HepG2 (cell line): ENCODE data around the gene SAMD8. TPM values are rescaled to one million over a fixed set of nuclear protein-coding genes. Genes with fewer than 3 reads are reported as not detected.

ENCODE experiments used
- AGO2 ChIP-seq: fragments of 200-400 bp; formaldehyde crosslinking; optimal IDR thresholded peaks from 2 replicates; pipeline ENCODE3; 2017; ENCODE audit warnings: mild to moderate bottlenecking, low read depth, low read length, moderate library complexity
- ARNT2 ChIP-seq: sonication (generic); formaldehyde crosslinking; IDR thresholded peaks from 2 replicates; pipeline ENCODE4 v1.8.0; 2022; ENCODE audit warnings: mild to moderate bottlenecking, low read depth, missing genetic modification reagents, moderate library complexity
- ELK4 ChIP-seq: sonication (generic); formaldehyde crosslinking; IDR thresholded peaks from 2 replicates; pipeline ENCODE4 v1.9.0; 2021; ENCODE audit warnings: missing genetic modification reagents, borderline replicate concordance
- FOXK1 ChIP-seq: sonication (generic); formaldehyde crosslinking; IDR thresholded peaks from 2 replicates; pipeline ENCODE4 v1.4.0; 2020; ENCODE audit warnings: low read depth, missing genetic modification reagents, borderline replicate concordance
- GMEB2 ChIP-seq: IDR thresholded peaks from 2 replicates; pipeline ENCODE4 v1.6.1; 2016; ENCODE audit warnings: missing biosample characterization, missing genetic modification reagents, low read depth
- HDAC6 ChIP-seq: fragments of 200-600 bp; sonication (generic); IDR thresholded peaks from 2 replicates; pipeline ENCODE4 v1.7.0; 2017; ENCODE audit warnings: mild to moderate bottlenecking, antibody characterized with exemption, low read length, low read depth
- HHEX ChIP-seq: IDR thresholded peaks from 2 replicates; pipeline ENCODE4 v1.6.1; 2016; ENCODE audit warnings: control low read depth
- LCORL ChIP-seq, 2 experiments: fragments of 450-650 bp in 1 of 2; sonication (generic) in 1 of 2; formaldehyde crosslinking in 1 of 2; IDR thresholded peaks; 2 replicates each; pipeline versions ENCODE4 v1.5.0 to v1.6.1; 2017 to 2020; ENCODE audit warnings: antibody characterized with exemption in 1 of 2, missing genetic modification reagents in 1 of 2
- POLR2G ChIP-seq: fragments of 200-400 bp; formaldehyde crosslinking; IDR thresholded peaks from 2 replicates; pipeline ENCODE4 v1.6.1; 2018; ENCODE audit warnings: mild to moderate bottlenecking, low read depth, low read length, moderate library complexity
- RAD21 ChIP-seq: fragments of 450-650 bp; formaldehyde crosslinking; IDR thresholded peaks from 2 replicates; pipeline ENCODE4 v1.5.0; 2020; ENCODE audit warnings: mild to moderate bottlenecking
- RBFOX2 ChIP-seq: fragments of 200-400 bp; formaldehyde crosslinking; IDR thresholded peaks from 2 replicates; pipeline ENCODE4 v1.6.1; 2017; ENCODE audit warnings: low read depth, mild to moderate bottlenecking, low read length
- SRSF1 ChIP-seq: fragments of 200-400 bp; formaldehyde crosslinking; optimal IDR thresholded peaks from 2 replicates; pipeline ENCODE3; 2017; ENCODE audit warnings: mild to moderate bottlenecking, low read depth, low read length, moderate library complexity
- TAF15 ChIP-seq: fragments of 200-400 bp; formaldehyde crosslinking; IDR thresholded peaks from one replicate; pipeline ENCODE4 v1.6.1; 2018; ENCODE audit warnings: mild to moderate bottlenecking, low read depth, low read length; ENCODE audit not compliant: poor library complexity, severe bottlenecking
- TBP ChIP-seq: sonication (generic); formaldehyde crosslinking; IDR thresholded peaks from 2 replicates; pipeline ENCODE4 v1.5.0; 2020; ENCODE audit warnings: missing genetic modification reagents
- YEATS2 ChIP-seq: sonication (generic); formaldehyde crosslinking; IDR thresholded peaks from 2 replicates; pipeline ENCODE4 v1.4.0; 2020; ENCODE audit warnings: missing genetic modification reagents, borderline replicate concordance
- ZBTB10 ChIP-seq: sonication (generic); formaldehyde crosslinking; IDR thresholded peaks from 2 replicates; pipeline ENCODE4 v1.4.0; 2020; ENCODE audit warnings: missing genetic modification reagents, borderline replicate concordance
- ZBTB3 ChIP-seq: sonication (generic); formaldehyde crosslinking; IDR thresholded peaks from 2 replicates; pipeline ENCODE4 v1.4.0; 2020; ENCODE audit warnings: low read depth, mild to moderate bottlenecking, moderate library complexity, missing genetic modification reagents, borderline replicate concordance
- ZFP82 ChIP-seq: sonication (generic); formaldehyde crosslinking; IDR thresholded peaks from 2 replicates; pipeline ENCODE4 v1.5.1; 2020; ENCODE audit warnings: mild to moderate bottlenecking, missing genetic modification reagents, borderline replicate concordance
- ZNF20 ChIP-seq: sonication (generic); formaldehyde crosslinking; IDR thresholded peaks from 2 replicates; pipeline ENCODE4 v1.4.0; 2020; ENCODE audit warnings: mild to moderate bottlenecking, moderate library complexity, missing genetic modification reagents
- ZNF276 ChIP-seq: sonication (generic); formaldehyde crosslinking; IDR thresholded peaks from 2 replicates; pipeline ENCODE4 v1.4.0; 2020; ENCODE audit warnings: mild to moderate bottlenecking, low read depth, missing genetic modification reagents
- ZNF503 ChIP-seq: sonication (generic); formaldehyde crosslinking; IDR thresholded peaks from 2 replicates; pipeline ENCODE4 v1.4.0; 2020; ENCODE audit warnings: missing genetic modification reagents
- polyA plus RNA-seq, 8 experiments: library from polyadenylated mRNA; depleted of rRNA in 3 of 8; stranded (reverse) in 7 of 8; unstranded in 1 of 8; fragments of >200 nt; fragmentation: Illumina TruSeq in 4 of 8; extraction: Trizol in 4 of 8; gene quantifications; 2 replicates each; pipeline versions ENCODE4 v1.2.1 to v1.2.3, GENCODE V29; 2011 to 2016; ENCODE audit warnings: low read depth in 4 of 8, missing spikeins in 1 of 8, mixed read lengths in 1 of 8; ENCODE audit not compliant: insufficient read depth in 1 of 8
- total RNA-seq, 5 experiments: library from RNA; depleted of rRNA; stranded (reverse); fragments of >200 nt; fragmentation: Illumina TruSeq; extraction: Trizol; gene quantifications; 2 replicates each; pipeline ENCODE4 v1.2.3, GENCODE V29; 2016; ENCODE audit warnings: low read depth in 1 of 5

SAMD8 gene
- total and polyA plus RNA-seq, 2 of the 13 experiments (the other 11 are each of a cell fraction or from before 2014, with no cell fraction given) = 10.4 to 13.2 TPM

GRCh38 chr10:75168275-75168674 is 56.8 kb downstream of the SAMD8 start (continued):
- 0 out of 2 replicates have a peak, but pooled peaks have one; percentile 26 for TF ChIP-seq ZBTB10 (CRISPR knock-in tag)
- TF ChIP-seq GMEB2 (CRISPR knock-in tag) = no peak
- no peak for TF ChIP-seq YEATS2 (CRISPR knock-in tag)
- no peak for TF ChIP-seq AGO2
- no peak for TF ChIP-seq ELK4 (CRISPR knock-in tag)
- TF ChIP-seq HDAC6 = no peak
- TF ChIP-seq POLR2G = no peak
- TF ChIP-seq ZFP82 = no peak
- no peak for TF ChIP-seq RAD21 (CRISPR knock-in tag)
- no peak for TF ChIP-seq ZBTB3
- TF ChIP-seq ZNF20 = no peak
- no peak for TF ChIP-seq TAF15
- TF ChIP-seq ZNF276 (CRISPR knock-in tag) = no peak
- no peak for TF ChIP-seq TBP
- TF ChIP-seq ZNF503 (CRISPR knock-in tag) = peak; percentile 98
- peak; percentile 61; the same call in 1 of the 2 replicates for TF ChIP-seq HHEX (CRISPR knock-in tag)
- TF ChIP-seq SRSF1 = no peak
- TF ChIP-seq LCORL (IDR thresholded peaks at IDR 0.05) = peak; percentile 90
- 0 out of 2 replicates have a peak, but pooled peaks have one; percentile 62 for TF ChIP-seq LCORL (CRISPR knock-in tag; IDR thresholded peaks at IDR 0.05)
- no peak for TF ChIP-seq RBFOX2
- TF ChIP-seq FOXK1 (CRISPR knock-in tag) = 0 out of 2 replicates have a peak, but pooled peaks have one; percentile 26
- no peak for TF ChIP-seq ARNT2 (CRISPR knock-in tag)
